A172 (cell line): Measurements from ENCODE around the gene SLC39A12. TPM values are rescaled to one million over a fixed set of nuclear protein-coding genes. Genes with fewer than 3 reads are reported as not detected.
"Not testable (repeated sequence)": the region's sequence is repeated elsewhere in the genome, so short reads cannot be mapped to it uniquely, and the experiment has no call there.

ENCODE experiments used
- DNase-seq: peaks from one replicate; pipeline ENCODE4 v3.0.0-alpha.2; 2015; ENCODE audit warnings: low spot score
- total RNA-seq: library from RNA; depleted of rRNA; stranded (reverse); fragments of >200 nt; shearing (Covaris generic); gene quantifications from 2 replicates; pipeline ENCODE4 v1.2.3, GENCODE V29; 2014; rRNA removed

The SLC39A12 gene
- total RNA-seq = not detected in 2 replicates

GRCh38 chr10:17951868-17952371, at the start of gene SLC39A12:
Gene SLC39A12, plus strand, starts transcription at chr10:17951918. Its CDS starts 1,359 bp downstream, at chr10:17953277.
- DNase-seq = peak; percentile 42

- no peak for DNase-seq
Observed at GRCh38 chr10:17904564-17904963, 47.2 kb upstream of the SLC39A12 start.

GRCh38 chr10:17905491-17905890, 46.2 kb upstream of the SLC39A12 start:
- DNase-seq = no peak

DNA sequence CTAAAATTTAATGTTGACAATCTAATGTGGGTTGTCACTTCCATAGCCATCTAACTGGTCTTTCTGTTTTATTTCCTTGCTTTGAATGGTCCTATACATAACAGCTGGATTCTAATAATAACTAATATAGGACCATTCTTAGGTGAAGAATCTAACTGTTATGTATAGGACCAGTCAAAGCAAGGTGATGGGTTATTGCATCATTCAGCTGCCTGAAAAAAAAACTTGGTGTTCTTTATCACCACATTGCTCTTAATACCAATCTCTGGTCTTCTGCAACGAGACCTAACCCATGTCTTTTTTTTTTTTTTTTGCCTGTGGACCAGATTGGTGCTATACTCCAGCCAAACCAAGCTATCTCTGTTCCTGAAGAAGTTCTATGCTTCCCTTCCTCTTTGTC, 45.7 kb upstream of the SLC39A12 start:
- DNase-seq = no peak

DNA sequence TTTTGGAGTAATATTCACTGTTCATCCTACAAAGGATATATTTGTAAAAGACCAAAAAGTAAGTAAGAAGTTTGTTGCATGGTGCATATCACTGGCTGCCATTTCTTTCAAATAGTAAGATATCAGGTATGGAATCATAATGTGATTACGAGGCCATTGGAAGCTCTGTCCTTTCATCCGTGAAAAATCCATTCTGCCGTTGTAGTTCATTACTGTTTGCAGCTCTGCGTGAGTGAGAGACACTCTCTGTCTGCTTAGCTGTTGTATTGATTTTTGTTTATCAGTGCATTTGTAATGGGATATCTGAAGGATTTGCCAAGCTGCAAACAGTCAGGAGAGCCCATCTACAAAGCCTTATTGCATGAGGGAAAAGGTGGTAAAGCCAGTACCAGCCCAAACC, 44.1 kb upstream of the SLC39A12 start:
- no peak for DNase-seq

- DNase-seq = peak; percentile 62
Observed at GRCh38 chr10:17910125-17910789, 41.5 kb upstream of the SLC39A12 start.

DNA sequence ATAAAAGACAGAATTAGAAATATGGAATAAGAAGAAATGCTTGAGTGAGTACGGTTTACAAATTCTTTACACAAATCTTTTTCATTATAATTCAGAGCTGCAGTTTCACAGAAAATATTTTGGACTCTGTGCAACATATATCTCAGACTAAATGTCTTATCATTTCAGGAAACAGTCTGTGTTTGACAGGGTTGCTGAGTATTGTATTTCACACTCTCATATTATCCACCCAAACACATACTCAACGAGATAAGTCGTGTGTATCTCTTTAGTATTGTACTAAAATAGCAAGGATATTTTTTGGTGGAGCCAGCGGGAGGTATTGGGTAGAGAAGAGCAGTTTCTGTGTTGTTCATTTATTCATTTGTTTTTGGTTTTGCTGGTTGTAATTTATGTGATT, 39.0 kb upstream of the SLC39A12 start:
- DNase-seq = no peak

DNA sequence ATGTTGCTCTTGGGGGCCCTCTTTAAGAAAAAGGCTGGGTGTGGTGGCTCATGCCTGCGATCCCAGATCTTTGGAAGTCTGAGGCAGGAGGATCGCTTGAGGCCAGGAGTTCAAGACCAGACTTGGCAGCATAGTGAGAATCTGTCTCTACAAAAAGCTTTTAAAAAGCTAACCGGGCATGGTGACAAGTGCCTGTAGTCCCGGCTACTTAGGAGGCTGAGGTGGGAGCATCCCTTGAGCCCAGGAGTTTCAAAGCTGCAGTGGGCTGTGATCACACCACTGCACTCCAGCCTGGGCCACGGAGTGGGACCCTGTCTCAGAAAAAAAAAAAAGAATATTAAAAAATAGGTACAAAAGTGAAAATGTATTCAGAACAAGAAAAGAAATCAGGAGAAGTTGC, 38.1 kb upstream of the SLC39A12 start:
- no peak for DNase-seq

DNA sequence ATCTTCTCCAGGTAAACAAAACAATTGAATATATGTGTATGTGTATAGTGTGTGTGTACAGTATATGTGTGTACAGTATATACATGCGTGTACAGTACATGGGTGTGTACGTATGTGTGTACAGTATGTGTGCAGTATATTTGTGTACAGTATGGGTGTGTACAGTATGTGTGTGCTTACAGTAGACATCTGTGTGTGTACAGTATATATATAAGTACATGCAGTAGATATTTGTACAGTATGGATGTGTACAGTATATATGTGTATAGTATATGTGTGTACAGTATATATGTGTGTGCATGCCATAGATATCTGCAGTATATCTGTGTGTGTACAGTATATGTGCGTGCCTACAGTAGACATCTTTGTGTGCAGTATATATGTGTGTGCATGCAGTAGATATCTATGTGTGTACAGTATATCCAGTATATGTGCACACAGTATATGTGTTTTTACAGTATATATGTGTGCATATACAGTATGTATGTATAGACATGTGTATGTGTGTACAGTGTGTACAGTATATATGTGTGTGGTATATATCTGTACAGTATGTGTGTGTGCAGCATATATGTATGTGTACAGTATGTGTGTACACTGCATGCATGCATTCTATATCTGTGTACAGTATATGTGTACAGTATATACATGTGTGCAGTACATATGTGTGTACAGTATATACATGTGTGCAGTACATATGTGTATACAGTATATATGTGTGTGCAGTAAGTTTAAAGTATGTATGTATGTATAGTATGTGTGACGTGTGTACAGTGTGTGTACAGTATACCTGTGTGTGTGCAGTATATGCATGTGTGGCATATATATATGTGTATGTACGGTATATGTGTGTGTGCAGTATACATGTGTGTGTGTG, 37.3 kb upstream of the SLC39A12 start:
- DNase-seq = no peak

DNA sequence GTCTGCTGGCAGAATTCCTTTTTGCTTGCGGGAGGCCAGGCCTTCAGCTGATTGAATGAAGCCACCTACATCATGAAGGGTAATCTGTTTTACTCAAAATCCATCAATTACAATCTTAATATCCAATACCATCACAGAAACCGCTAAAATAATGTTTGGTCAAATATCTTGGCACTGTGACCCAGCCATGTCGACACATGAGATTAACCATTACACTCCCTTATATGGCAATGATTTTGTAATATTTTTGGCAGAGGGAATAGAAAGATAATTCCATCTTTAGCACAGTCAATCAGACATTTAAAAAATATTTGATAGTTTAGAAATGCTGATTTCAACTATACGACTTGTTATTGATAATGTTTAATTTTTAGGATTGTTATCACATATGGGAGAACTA, 36.5 kb upstream of the SLC39A12 start:
- DNase-seq = no peak

- DNase-seq = no peak
Observed at GRCh38 chr10:17918187-17918903, 33.4 kb upstream of the SLC39A12 start.

GRCh38 chr10:17921378-17921777, 30.3 kb upstream of the SLC39A12 start:
- no peak for DNase-seq

DNA sequence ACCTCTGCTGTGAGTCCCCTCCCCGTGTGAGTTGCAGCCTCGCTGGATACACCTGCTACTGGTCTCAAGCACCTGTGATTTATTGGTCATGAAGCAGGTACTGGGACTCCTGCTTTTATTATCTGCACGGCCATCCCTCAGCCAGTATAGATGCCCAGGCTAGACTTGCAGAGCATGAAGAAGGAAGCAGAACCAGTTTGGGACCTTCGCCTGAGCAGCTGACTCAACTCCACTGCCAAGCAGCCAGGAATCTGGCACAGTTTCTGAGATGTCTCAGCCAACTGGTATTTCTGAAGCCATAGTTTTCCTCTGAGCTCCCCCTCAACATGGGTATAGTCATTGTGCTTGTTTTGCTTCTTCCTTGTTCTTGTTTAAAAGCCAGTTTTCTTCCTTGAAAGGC, 28.0 kb upstream of the SLC39A12 start:
- DNase-seq = peak; percentile 79

DNA sequence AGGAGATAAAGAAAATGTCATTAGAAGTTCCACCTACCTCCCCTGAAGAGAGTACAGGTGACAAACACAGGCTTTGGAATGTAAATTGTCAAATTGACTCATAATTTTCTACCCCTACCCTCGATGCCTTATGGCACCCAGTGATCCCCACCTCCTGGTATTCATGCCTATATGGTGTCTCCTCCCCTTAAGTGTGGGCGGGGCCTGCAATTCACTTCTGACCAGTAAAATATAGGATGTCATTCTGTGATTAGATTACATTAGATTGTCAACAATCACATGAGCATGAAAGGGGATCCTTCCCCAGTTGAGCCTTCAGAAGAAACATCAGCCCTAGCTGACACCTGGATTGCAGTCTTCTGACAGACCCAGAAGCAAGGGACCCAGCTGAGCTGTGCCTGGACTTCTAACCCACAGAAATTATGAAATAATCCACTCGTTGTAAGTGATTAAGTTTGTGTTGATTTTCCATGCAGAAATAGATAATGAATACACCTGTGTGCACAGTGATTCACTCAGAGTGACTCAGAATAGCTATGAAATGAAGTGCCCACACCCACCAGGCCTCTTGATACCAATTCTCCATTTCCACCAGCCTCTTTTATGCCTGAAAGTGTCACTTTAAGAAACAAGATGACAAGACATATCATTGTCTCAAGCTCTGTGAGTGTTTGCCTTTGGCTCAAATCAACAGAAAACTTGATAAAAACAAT, 8.5 kb upstream of the SLC39A12 start:
- no peak for DNase-seq

DNA sequence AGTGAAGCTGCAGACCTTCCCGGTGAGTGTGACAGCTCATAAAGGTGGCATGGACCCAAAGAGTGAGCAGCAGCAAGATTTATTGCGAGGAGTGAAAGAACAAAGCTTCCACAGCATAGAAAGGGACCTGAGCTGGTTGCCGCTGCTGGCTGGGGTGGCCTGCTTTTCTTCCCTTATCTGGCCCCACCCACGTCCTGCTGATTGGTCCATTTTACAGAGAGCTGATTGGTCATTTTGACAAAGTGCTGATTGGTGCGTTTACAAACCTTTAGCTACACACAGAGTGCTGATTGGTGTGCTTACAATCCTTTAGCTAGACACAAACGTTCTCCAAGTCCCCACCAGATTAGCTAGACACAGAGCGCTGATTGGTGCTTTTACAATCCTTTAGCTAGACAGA, 1.4 kb upstream of the SLC39A12 start:
- DNase-seq = not testable (repeated sequence)

DNA sequence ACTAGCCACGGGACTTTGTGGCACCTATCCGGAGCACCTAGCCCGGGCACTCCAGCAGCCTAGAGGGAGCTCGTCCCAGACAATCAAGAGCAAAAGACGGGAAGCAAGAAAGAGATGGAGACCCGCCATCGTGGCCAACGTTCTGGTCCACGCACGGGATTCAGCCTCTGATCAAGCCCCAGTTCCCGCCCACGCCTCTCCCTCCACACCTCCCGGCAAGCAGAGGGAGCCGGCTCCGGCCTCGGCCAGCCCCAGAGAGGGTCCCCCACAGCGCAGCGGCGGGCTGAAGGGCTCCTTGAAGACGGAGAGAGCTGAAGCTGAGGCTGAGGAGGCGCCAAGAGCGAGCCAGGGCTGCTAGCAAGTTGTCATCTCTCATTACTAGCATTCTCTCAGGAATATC, 992 bp upstream of the SLC39A12 start:
- DNase-seq = no peak

- not testable (repeated sequence) for DNase-seq
Observed at GRCh38 chr10:17954372-17954771, 2.7 kb downstream of the SLC39A12 start.

DNA sequence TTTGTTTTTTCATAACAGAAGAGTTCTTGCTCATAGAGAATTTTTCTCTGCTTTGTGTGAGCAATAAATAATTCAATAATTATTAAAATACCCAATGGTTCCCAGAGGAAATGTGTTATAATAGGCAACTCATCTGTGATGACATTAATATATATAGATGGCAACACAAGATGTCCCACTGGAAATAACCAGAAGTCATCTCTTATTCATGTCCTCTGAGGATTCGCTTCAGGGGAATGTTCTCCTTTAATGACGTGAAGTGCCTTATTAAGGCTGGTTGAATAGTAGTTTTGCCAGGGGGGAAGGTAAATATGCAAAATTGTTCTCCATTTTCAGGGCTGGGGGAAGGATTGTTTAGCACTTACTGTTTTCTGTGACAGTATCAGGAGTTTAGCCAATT, 3.1 kb downstream of the SLC39A12 start:
- DNase-seq = no peak

DNA sequence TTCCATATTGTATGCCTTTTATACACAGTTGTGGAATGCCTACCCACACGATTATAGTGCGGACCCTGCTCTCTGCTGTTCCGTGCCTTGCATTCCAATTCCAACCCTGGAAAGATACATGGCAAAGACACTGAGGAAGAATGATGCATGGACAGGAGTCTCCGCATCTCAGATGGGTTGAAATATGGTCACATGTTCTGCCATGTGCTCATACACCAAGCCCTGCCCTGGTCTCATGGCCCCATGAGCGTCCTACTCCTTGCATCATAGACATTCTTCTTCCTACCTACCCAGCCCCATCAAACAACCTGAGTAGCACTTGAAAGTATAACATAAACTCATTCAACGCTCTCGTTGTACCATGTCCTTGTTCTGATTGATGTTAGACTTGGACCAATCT, 6.3 kb downstream of the SLC39A12 start:
- no peak for DNase-seq

DNA sequence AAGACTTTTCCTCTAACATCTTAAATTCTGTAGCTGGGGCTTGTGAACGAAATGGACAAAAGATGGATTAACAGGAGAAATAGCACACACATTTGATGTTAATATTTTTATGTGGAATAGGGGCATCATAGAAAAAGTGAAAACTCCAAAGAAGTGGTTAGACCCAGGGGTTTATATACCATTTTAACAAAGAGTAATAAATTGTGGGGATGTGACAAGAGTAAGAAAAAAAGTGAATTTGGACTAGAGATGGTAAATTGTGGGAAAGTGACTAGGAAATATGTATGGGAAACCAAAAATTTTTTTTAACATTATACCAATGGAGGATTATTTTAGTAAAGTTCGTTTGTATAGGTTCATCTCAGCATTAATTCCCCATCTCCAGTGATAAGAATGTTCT, 8.2 kb downstream of the SLC39A12 start:
- no peak for DNase-seq

DNA sequence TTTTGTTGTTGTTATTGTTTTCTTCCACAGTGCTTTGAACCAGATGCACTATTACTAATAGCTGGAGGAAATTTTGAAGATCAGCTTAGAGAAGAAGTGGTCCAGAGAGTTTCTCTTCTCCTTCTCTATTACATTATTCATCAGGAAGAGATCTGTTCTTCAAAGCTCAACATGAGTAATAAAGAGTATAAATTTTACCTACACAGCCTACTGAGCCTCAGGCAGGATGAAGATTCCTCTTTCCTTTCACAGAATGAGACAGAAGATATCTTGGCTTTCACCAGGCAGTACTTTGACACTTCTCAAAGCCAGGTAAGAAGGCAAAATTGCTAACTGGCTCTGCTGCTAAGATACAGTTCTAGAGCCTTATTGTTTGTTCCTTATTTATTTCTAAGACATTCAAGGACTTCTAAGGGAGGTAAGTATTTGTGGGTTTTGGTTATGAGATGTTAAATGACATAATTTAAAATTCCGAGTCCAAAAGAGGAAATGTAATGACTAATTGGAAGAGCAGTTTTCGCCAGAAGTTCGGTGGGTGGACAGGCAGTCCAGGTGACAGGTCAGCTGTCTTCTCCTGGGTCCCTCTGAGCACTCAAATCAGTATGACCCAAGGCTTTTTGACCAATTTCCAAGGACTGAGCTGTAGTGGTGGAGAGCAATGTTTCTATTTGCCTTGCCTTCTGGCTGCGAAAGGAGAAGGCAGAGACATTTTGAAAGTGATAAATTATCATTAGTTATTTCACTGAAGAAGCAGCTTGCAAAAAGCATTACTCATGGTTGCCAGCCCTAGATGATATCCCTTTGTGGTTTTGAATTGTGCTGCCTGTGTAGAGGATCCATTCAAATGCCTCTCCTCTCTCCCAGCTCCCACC, 10.1 kb downstream of the SLC39A12 start:
- peak; percentile 76 for DNase-seq
